Loucy (cell line): ENCODE measurements around the gene WSB2.
"Not testable (repeated sequence)": the region's sequence is repeated elsewhere in the genome, so short reads cannot be mapped to it uniquely, and the experiment has no call there.

Experiments
- H2AFZ ChIP-seq: fragments of 200-600 bp; sonication (generic); 2 replicates; pipeline ENCODE4 v1.6.0; 2016; ENCODE audit warnings: antibody characterized with exemption, mild to moderate bottlenecking, low read length, moderate library complexity
- H3F3A ChIP-seq: fragments of 200-600 bp; 2 replicates; pipeline ENCODE4 v1.6.0; 2016; ENCODE audit warnings: antibody characterized with exemption, low read depth, mild to moderate bottlenecking
- H3K27me3 ChIP-seq: fragments of 200-600 bp; sonication (generic); 2 replicates; pipeline ENCODE4 v1.6.1; 2014; ENCODE audit warnings: low read length, mild to moderate bottlenecking; ENCODE audit not compliant: insufficient read depth, poor library complexity, severe bottlenecking
- H3K36me3 ChIP-seq: fragments of 200-600 bp; sonication (generic); 2 replicates; pipeline ENCODE4 v1.6.1; 2016; ENCODE audit warnings: low read length; ENCODE audit not compliant: insufficient read depth
- H3K4me1 ChIP-seq: fragments of 200-600 bp; sonication (generic); 2 replicates; pipeline ENCODE4 v1.5.1; 2014; ENCODE audit warnings: low read length, mild to moderate bottlenecking; ENCODE audit not compliant: insufficient read depth, poor library complexity, severe bottlenecking
- H3K4me2 ChIP-seq: fragments of 200-600 bp; sonication (generic); 2 replicates; pipeline ENCODE4 v1.6.0; 2014; ENCODE audit warnings: antibody characterized with exemption, low read length, low read depth, mild to moderate bottlenecking; ENCODE audit not compliant: poor library complexity, severe bottlenecking
- H3K4me3 ChIP-seq: fragments of 200-600 bp; sonication (generic); 2 replicates; pipeline ENCODE4 v1.5.1; 2014; ENCODE audit warnings: low read length, mild to moderate bottlenecking, mixed read lengths; ENCODE audit not compliant: poor library complexity, severe bottlenecking
- H3K79me2 ChIP-seq: fragments of 200-600 bp; sonication (generic); 2 replicates; pipeline ENCODE4 v1.6.1; 2014; ENCODE audit warnings: low read length; ENCODE audit not compliant: insufficient read depth
- H3K9ac ChIP-seq: fragments of 200-600 bp; sonication (generic); 2 replicates; pipeline ENCODE4 v1.6.0; 2014; ENCODE audit warnings: mild to moderate bottlenecking, low read depth, low read length, moderate library complexity; ENCODE audit not compliant: poor library complexity, severe bottlenecking
- H3K9me2 ChIP-seq: fragments of 200-600 bp; sonication (generic); replicated peaks from 2 replicates; pipeline ENCODE4 v1.6.1; 2016; ENCODE audit warnings: low read depth, low read length, mixed read lengths
- H3K9me3 ChIP-seq: fragments of 200-600 bp; sonication (generic); 2 replicates; pipeline ENCODE4 v1.6.1; 2014; ENCODE audit warnings: mild to moderate bottlenecking, antibody characterized with exemption, low read length, low read depth; ENCODE audit not compliant: insufficient read depth
- H4K20me1 ChIP-seq: fragments of 200-600 bp; sonication (generic); 2 replicates; pipeline ENCODE4 v1.6.0; 2014; ENCODE audit warnings: antibody characterized with exemption, low read length, mild to moderate bottlenecking; ENCODE audit not compliant: insufficient read depth, poor library complexity, severe bottlenecking
- CTCF ChIP-seq: fragments of 200-600 bp; sonication (generic); conservative IDR thresholded peaks from 2 replicates; pipeline ENCODE4 v1.5.1; 2014; ENCODE audit warnings: mild to moderate bottlenecking, antibody characterized with exemption, low read length
- EZH2phosphoT487 ChIP-seq: fragments of 200-600 bp; IDR thresholded peaks from 2 replicates; pipeline ENCODE4 v1.6.1; 2018; ENCODE audit warnings: antibody characterized with exemption, mild to moderate bottlenecking, moderate library complexity, borderline replicate concordance

WSB2 gene

GRCh38 chr12:118010903-118011302 is 50.1 kb downstream of the WSB2 start:
- no peaks in the 10 kb centered on the region for H4K20me1 ChIP-seq
- no peaks in the 10 kb centered on the region for H3K27me3 ChIP-seq
- H3K79me2 ChIP-seq, result no peaks in the 10 kb centered on the region
- H3K4me1 ChIP-seq, result no peaks in the 10 kb centered on the region
- H3K9me3 ChIP-seq, result no peaks in the 10 kb centered on the region
- TF ChIP-seq EZH2phosphoT487 (no peak), CTCF (no peak)
- no peak overlapping the region for H3K4me3 ChIP-seq
- no peaks in the 10 kb centered on the region for H3K9me2 ChIP-seq
- no peaks in the 10 kb centered on the region for H3K36me3 ChIP-seq
- no peak overlapping the region for H2AFZ ChIP-seq
- H3K4me2 ChIP-seq, result no peak overlapping the region
- H3K9ac ChIP-seq, result no peak overlapping the region
- H3F3A ChIP-seq, result no peaks in the 10 kb centered on the region

DNA sequence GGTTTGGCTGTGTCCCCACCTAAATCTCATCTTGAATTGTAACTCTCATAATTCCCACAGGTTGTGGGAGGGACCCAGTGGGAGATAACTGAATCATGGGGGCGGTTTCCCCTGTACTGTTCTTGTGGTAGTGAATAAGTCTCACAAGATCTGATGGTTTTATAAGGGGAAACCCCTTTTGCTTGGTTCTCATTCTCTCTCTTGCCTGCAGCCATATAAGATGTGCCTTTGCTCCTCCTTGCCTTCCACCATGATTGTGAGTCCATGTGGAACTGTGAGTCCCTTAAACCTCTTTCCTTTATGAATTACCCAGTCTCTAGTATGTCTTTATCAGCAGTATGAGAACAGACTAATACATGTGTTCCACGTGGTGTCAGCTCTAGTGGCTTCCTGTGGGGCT is 61.2 kb downstream of the WSB2 start:
- H3K9ac ChIP-seq, H3K9me2 ChIP-seq, H3K27me3 ChIP-seq, H4K20me1 ChIP-seq, H2AFZ ChIP-seq, H3K9me3 ChIP-seq, H3K79me2 ChIP-seq, H3K4me1 ChIP-seq, H3K36me3 ChIP-seq, H3K4me3 ChIP-seq, H3F3A ChIP-seq, H3K4me2 ChIP-seq: not testable (repeated sequence)

- H3F3A ChIP-seq, result no peaks in the 10 kb centered on the region
- no peaks in the 10 kb centered on the region for H3K4me1 ChIP-seq
- no peaks in the 10 kb centered on the region for H4K20me1 ChIP-seq
- H3K9ac ChIP-seq, result no peak overlapping the region
- no peaks in the 10 kb centered on the region for H3K36me3 ChIP-seq
- H3K27me3 ChIP-seq, result no peaks in the 10 kb centered on the region
- H3K9me3 ChIP-seq, result no peaks in the 10 kb centered on the region
- TF ChIP-seq CTCF, result no peak
- no peak for TF ChIP-seq EZH2phosphoT487
- H3K9me2 ChIP-seq, result no peaks in the 10 kb centered on the region
- H3K4me2 ChIP-seq, result no peak overlapping the region
- no peaks in the 10 kb centered on the region for H3K79me2 ChIP-seq
- H3K4me3 ChIP-seq, result no peak overlapping the region
- H2AFZ ChIP-seq, result no peak overlapping the region
Observed at GRCh38 chr12:117998719-117999118, 62.3 kb downstream of the WSB2 start.

GRCh38 chr12:117994551-117995438 is 66.2 kb downstream of the WSB2 start:
- Histone ChIP-seq H3K79me2 (no peaks in the 10 kb centered on the region), H3F3A (no peaks in the 10 kb centered on the region), H3K4me2 (no peak overlapping the region), H3K9ac (no peak overlapping the region), H3K4me1 (no peaks in the 10 kb centered on the region), H3K36me3 (no peaks in the 10 kb centered on the region), H3K9me3 (no peaks in the 10 kb centered on the region), H4K20me1 (no peaks in the 10 kb centered on the region), H3K4me3 (no peak overlapping the region), H3K9me2 (no peaks in the 10 kb centered on the region), H3K27me3 (no peaks in the 10 kb centered on the region), H2AFZ (no peak overlapping the region)
- TF ChIP-seq EZH2phosphoT487 (no peak), CTCF (no peak)
